Liver (tissue), 9 donors: ENCODE data around the gene NXPH2. TPM values are rescaled to one million over a fixed set of nuclear protein-coding genes. Genes with fewer than 3 reads are reported as not detected.

Experiments
- DNase-seq: peaks from one replicate; pipeline ENCODE4 v3.0.0-alpha.2; 2017; ENCODE audit warnings: low spot score
- H3K27ac ChIP-seq, 2 donors: one replicate each; pipeline ENCODE4 v1.7.0; 2013; ENCODE audit warnings: inconsistent platforms in 2 of 2, low read length in 2 of 2, control low read depth in 1 of 2, low read depth in 1 of 2, mild to moderate bottlenecking in 1 of 2
- H3K27me3 ChIP-seq, 4 donors: one replicate each; pipeline versions ENCODE4 v1.6.1 to v1.7.0; 2013; ENCODE audit warnings: low read length in 3 of 4, inconsistent platforms in 1 of 4, mild to moderate bottlenecking in 1 of 4, moderate library complexity in 1 of 4; ENCODE audit not compliant: control insufficient read depth in 4 of 4, insufficient read depth in 4 of 4
- H3K36me3 ChIP-seq, 4 donors: one replicate each; pipeline versions ENCODE4 v1.6.1 to v1.7.0; 2013; ENCODE audit warnings: low read length in 3 of 4, mild to moderate bottlenecking in 3 of 4, low read depth in 1 of 4, moderate library complexity in 1 of 4; ENCODE audit not compliant: control insufficient read depth in 4 of 4, insufficient read depth in 3 of 4
- H3K4me1 ChIP-seq, 4 donors: one replicate each; pipeline versions ENCODE4 v1.6.1 to v1.7.0; 2013; ENCODE audit warnings: low read length in 3 of 4, mild to moderate bottlenecking in 3 of 4, moderate library complexity in 1 of 4; ENCODE audit not compliant: control insufficient read depth in 4 of 4, insufficient read depth in 4 of 4
- H3K4me3 ChIP-seq, 3 donors: one replicate each; pipeline versions ENCODE4 v1.6.1 to v1.7.0; 2013; ENCODE audit warnings: low read length in 3 of 3, control low read depth in 1 of 3, low read depth in 1 of 3, mild to moderate bottlenecking in 1 of 3
- H3K9ac ChIP-seq, 2 donors: one replicate each; pipeline ENCODE4 v1.7.0; 2013; ENCODE audit warnings: low read length in 2 of 2, mild to moderate bottlenecking in 2 of 2, moderate library complexity in 2 of 2, control low read depth in 1 of 2, low read depth in 1 of 2
- H3K9me3 ChIP-seq, 4 donors: one replicate each; pipeline versions ENCODE4 v1.6.1 to v1.7.0; 2013; ENCODE audit warnings: low read length in 3 of 4; ENCODE audit not compliant: control insufficient read depth in 4 of 4
- ATF3 ChIP-seq: IDR thresholded peaks from 2 replicates; pipeline ENCODE4 v1.6.1; 2016; ENCODE audit warnings: antibody characterized with exemption
- CTCF ChIP-seq: fragments of 150-350 bp; IDR thresholded peaks from 2 replicates; pipeline ENCODE4 v1.5.1; 2017; ENCODE audit warnings: improper control_type of control experiment, low read depth, low read length; ENCODE audit not compliant: missing input control
- FOXA1 ChIP-seq: IDR thresholded peaks from 2 replicates; pipeline ENCODE4 v1.6.1; 2016; ENCODE audit warnings: antibody characterized with exemption
- FOXA2 ChIP-seq: IDR thresholded peaks from 2 replicates; pipeline ENCODE4 v1.6.1; 2016; ENCODE audit warnings: antibody characterized with exemption
- GABPA ChIP-seq, 2 donors: IDR thresholded peaks in 1 of 2; conservative IDR thresholded peaks in 1 of 2; 2 replicates each; pipeline ENCODE4 v1.6.1; 2016; ENCODE audit warnings: antibody characterized with exemption in 2 of 2, mild to moderate bottlenecking in 1 of 2, moderate library complexity in 1 of 2
- HNF4A ChIP-seq, 2 donors: conservative IDR thresholded peaks; 2 replicates each; pipeline ENCODE4 v1.6.1; 2016; ENCODE audit warnings: antibody characterized with exemption in 2 of 2, mild to moderate bottlenecking in 2 of 2
- HNF4G ChIP-seq: IDR thresholded peaks from 2 replicates; pipeline ENCODE4 v1.6.1; 2016; ENCODE audit warnings: antibody characterized with exemption
- JUND ChIP-seq, 2 donors: IDR thresholded peaks; 2 replicates each; pipeline ENCODE4 v1.6.1; 2016; ENCODE audit warnings: antibody characterized with exemption in 2 of 2
- MAX ChIP-seq: IDR thresholded peaks from 2 replicates; pipeline ENCODE4 v1.6.1; 2016; ENCODE audit warnings: antibody characterized with exemption
- NR2F2 ChIP-seq: IDR thresholded peaks from 2 replicates; pipeline ENCODE4 v1.6.1; 2016; ENCODE audit warnings: antibody characterized with exemption
- RAD21 ChIP-seq, 2 donors: IDR thresholded peaks; 2 replicates each; pipeline ENCODE4 v1.6.1; 2016; ENCODE audit warnings: antibody characterized with exemption in 2 of 2, mild to moderate bottlenecking in 2 of 2
- RXRA ChIP-seq, 2 donors: IDR thresholded peaks; 2 replicates each; pipeline ENCODE4 v1.6.1; 2017 to 2018; ENCODE audit warnings: antibody characterized with exemption in 2 of 2, mild to moderate bottlenecking in 1 of 2
- YY1 ChIP-seq: IDR thresholded peaks from 2 replicates; pipeline ENCODE4 v1.6.1; 2016; ENCODE audit warnings: antibody characterized with exemption, mild to moderate bottlenecking
- ZBTB33 ChIP-seq: IDR thresholded peaks from 2 replicates; pipeline ENCODE4 v1.6.1; 2016; ENCODE audit warnings: antibody characterized with exemption
- WGBS: extraction: QIAGEN DNeasy Blood & Tissue Kit; methylation state at CpG from one replicate; pipeline ENCODE4 v1.1.7; 2013; 5-methylcytosine and 5-hydroxymethylcytosine counted together
- polyA plus RNA-seq, 2 donors: library from polyadenylated mRNA; stranded (reverse) in 1 of 2; unstranded in 1 of 2; fragments of 200-250 nt in 1 of 2; fragments of >200 nt in 1 of 2; fragmentation: Nextera tagmentation in 1 of 2; extraction: Ambion mirVana in 1 of 2; gene quantifications; one replicate each; pipeline versions ENCODE4 v1.2.1 to v1.2.3, GENCODE V29; 2013 to 2015
- total RNA-seq, 2 donors: library from RNA; depleted of rRNA; stranded (reverse); fragments of >200 nt; gene quantifications; one replicate each; pipeline ENCODE4 v1.2.3, GENCODE V29; 2014
- donor health status: healthy.
- donor health status: healthy.
- donor health status: healthy.
- donor health status: healthy.
- donor health status: healthy.

Gene NXPH2
- total and polyA plus RNA-seq, 4 donors, result 0.15 to 0.19 TPM; not detected in 2

- H3K9ac ChIP-seq, result no peak overlapping the region
- no peaks in the 10 kb centered on the region for H3K4me1 ChIP-seq
- no peaks in the 10 kb centered on the region for H3K36me3 ChIP-seq
- no peak overlapping the region for H3K27ac ChIP-seq
- H3K9me3 ChIP-seq, result no peaks in the 10 kb centered on the region
- no peak for TF ChIP-seq ATF3
- TF ChIP-seq RAD21 (IDR thresholded peaks at IDR 0.05), result no peak
- no peak for TF ChIP-seq FOXA2
- TF ChIP-seq RXRA (IDR thresholded peaks at IDR 0.05), result no peak
- TF ChIP-seq MAX, result no peak
- TF ChIP-seq HNF4G, result no peak
- no peak for TF ChIP-seq GABPA (IDR thresholded peaks at IDR 0.05 in 1 of 2, conservative IDR thresholded peaks at IDR 0.05 in 1 of 2)
- no peak for TF ChIP-seq NR2F2
- TF ChIP-seq HNF4A (conservative IDR thresholded peaks at IDR 0.05), result no peak
- DNase-seq, result no peak
- H3K4me3 ChIP-seq, result no peak overlapping the region
- H3K27me3 ChIP-seq, result no peaks in the 10 kb centered on the region
- 84% methylated on average over 8 of the region's 8 CpGs for WGBS
These were observed 79.5 kb downstream of the NXPH2 start for GRCh38 chr2:138700716-138701115.

- WGBS, result 80% methylated on average over 8 of the region's 8 CpGs
- no peak overlapping the region for H3K9ac ChIP-seq
- H3K4me1 ChIP-seq, result no peaks in the 10 kb centered on the region
- no peaks in the 10 kb centered on the region for H3K36me3 ChIP-seq
- no peaks in the 10 kb centered on the region for H3K9me3 ChIP-seq
- no peaks in the 10 kb centered on the region for H3K27me3 ChIP-seq
- H3K27ac ChIP-seq, result no peak overlapping the region
- H3K4me3 ChIP-seq, result no peak overlapping the region
- TF ChIP-seq RAD21 (IDR thresholded peaks at IDR 0.05), result no peak
- TF ChIP-seq CTCF, result no peak
- TF ChIP-seq JUND (IDR thresholded peaks at IDR 0.05), result no peak
- TF ChIP-seq MAX, result no peak
- no peak for TF ChIP-seq RXRA (IDR thresholded peaks at IDR 0.05)
- no peak for TF ChIP-seq NR2F2
- no peak for TF ChIP-seq ATF3
- TF ChIP-seq FOXA1, result no peak
- TF ChIP-seq HNF4A (conservative IDR thresholded peaks at IDR 0.05), result no peak
- no peak for TF ChIP-seq ZBTB33
- TF ChIP-seq HNF4G, result no peak
- DNase-seq, result no peak
These were observed 80.8 kb downstream of the NXPH2 start for GRCh38 chr2:138699421-138699820.

GRCh38 chr2:138698428-138698827 lies 81.8 kb downstream of the NXPH2 start:
- no peaks in the 10 kb centered on the region for H3K9me3 ChIP-seq
- no peak overlapping the region for H3K9ac ChIP-seq
- H3K4me1 ChIP-seq, result no peaks in the 10 kb centered on the region
- no peak for DNase-seq
- 92% methylated on average over 6 of the region's 6 CpGs for WGBS
- H3K36me3 ChIP-seq, result no peaks in the 10 kb centered on the region
- H3K27ac ChIP-seq, result no peak overlapping the region
- no peak overlapping the region for H3K4me3 ChIP-seq
- TF ChIP-seq RAD21 (IDR thresholded peaks at IDR 0.05) (no peak), GABPA (IDR thresholded peaks at IDR 0.05 in 1 of 2, conservative IDR thresholded peaks at IDR 0.05 in 1 of 2) (no peak), RXRA (IDR thresholded peaks at IDR 0.05) (no peak), YY1 (no peak), NR2F2 (no peak)
- no peaks in the 10 kb centered on the region for H3K27me3 ChIP-seq
